HG03521 (cell line): Measurements from ENCODE around the gene ECT2.
A peak's percentile ranks its signal among the peaks of the same experiment; 100 is the strongest.
"Not testable (repeated sequence)": the region's sequence is repeated elsewhere in the genome, so short reads cannot be mapped to it uniquely, and the experiment has no call there.

Source experiments
- ATAC-seq: cut with Tn5 transposase; IDR thresholded peaks from one replicate; pipeline ENCODE4 v1.9.1; 2021; ENCODE audit warnings: mild to moderate bottlenecking, moderate library complexity; ENCODE audit not compliant: unreplicated experiment

The ECT2 gene

DNA sequence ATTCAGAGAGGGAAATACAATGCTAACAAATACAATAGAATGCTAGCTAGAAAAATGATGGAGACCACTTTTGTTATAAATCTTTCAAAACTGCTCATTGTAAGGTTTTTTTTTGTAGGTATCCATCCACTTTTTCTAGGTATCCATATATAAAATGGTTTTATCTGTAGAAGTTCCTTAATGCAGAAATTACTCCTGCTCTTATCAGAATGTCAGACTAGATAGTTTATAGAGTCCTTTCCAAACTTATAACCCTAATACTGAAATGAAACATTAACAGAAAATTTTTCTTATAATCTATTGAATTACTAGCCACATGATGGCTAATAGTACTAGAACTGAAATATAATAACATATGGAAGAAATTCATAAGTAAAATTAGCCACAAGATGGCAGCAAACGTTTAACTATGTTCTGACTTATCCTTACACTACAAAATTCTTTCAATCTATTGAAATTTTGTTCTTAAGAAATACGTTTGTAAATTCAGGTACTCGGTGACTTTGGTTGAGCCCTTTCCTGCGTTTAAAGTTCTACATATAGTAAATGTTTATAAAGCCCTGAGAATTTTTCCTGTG lies 58.5 kb downstream of the ECT2 start:
- ATAC-seq = no peak

DNA sequence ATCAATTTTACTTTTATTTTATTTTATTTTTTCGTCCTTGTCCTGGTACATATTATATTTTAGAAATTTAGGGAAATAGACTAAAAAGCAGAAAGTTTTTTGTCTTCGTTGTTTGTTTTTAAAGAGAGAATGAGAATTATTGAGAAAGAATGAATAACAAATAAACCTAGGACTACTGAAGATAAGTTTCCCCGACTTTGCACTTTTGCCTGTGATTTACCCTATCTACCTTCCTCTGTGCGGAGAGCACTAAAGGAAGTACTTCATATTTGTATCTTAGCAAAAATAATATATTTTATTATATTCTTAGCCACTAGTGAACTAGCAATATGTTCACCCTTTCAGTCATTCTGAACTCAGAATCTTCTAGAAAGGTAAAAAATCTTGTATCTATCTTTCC lies 60.6 kb downstream of the ECT2 start:
- ATAC-seq = no peak

- no peak for ATAC-seq
These were observed 62.9 kb downstream of the ECT2 start for GRCh38 chr3:172813462-172813861.

GRCh38 chr3:172814738-172815137 lies 64.2 kb downstream of the ECT2 start:
- ATAC-seq = no peak

DNA sequence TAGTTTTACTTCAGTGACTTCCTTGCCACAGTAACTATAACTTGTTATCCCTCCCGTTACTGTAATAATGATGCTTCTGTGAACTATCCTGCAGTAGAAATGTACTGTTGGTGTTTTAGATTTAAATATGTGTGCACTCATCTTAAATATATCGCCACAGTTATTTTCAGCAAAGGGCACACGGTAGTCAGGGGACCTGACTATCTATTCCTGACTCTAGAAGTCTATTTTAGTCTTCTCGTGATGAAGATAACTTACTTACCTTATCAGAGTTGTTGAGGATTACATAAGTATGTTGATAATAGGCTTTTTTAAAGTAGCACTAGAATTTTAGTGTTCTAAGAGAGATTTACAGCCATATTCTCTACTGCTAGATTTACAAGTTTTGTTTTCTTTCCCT lies 65.3 kb downstream of the ECT2 start:
- no peak for ATAC-seq

DNA sequence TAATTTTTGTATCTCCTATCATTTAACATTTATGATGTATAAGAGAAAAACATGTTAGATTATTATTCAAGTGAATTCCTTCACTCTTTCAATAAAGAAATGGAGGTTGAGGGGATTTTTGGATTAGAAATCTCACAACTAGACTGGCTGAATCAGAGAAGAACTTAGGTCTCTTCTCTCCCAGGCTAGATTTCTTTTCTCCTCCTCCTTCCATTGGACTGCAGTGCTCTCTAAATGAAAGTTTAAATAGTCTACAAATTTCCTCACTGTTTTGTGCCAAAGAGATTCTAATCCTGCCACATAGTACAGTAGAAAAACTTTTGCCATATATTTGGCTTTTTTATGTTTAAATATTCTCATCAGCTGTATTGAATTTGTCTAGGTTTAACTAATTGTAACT lies 65.8 kb downstream of the ECT2 start:
- no peak for ATAC-seq

DNA sequence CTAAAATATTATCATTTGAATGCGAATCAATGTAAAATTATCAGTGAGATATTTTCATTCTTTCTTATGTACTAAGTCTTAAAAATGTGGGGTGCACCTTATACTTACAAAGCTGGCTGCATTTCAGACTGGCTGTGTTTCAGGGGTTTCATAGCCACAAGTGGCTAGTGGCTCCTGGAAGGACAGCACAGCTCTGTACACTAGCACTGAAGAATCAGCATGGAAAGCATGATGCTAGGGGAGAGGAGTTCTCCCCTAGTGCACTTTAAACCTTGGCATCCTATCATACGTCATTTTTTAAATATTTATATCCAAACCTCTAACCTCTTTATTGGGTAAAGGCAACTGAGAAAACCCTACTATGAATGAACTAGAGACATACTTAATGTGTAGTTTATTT lies 66.4 kb downstream of the ECT2 start:
- no peak for ATAC-seq

DNA sequence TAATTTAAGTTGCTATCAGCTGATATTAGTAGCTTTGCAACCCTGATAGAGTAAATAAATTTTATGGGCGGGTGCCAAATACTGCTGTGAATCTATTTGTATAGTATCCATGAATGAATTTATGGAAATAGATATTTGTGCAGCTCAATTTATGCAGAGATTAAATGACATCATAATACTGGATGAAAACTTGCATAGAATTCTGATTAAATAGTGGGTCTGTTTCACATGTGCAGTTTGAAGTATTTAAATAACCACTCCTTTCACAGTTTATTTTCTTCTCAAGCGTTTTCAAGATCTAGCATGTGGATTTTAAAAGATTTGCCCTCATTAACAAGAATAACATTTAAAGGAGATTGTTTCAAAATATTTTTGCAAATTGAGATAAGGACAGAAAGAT lies 70.0 kb downstream of the ECT2 start:
- ATAC-seq = no peak

DNA sequence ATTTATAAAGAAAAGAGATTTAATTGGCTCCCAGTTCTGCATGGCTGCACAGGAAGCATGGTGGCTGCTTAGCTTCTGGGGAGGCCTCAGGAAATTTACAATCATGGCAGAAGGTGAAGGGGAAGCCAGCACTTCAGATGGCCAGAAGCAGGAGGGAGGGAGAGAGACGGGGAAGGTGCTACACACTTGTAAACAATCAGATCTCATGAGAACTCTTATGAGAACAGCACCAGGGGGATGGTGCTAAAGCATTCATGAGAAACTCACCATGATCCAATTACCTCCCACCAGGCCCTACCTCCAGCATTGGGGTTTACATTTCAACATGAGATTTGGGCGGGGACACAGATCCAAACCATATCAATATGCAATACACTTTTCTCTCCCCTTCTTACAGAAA lies 73.7 kb downstream of the ECT2 start:
- ATAC-seq = no peak

- not testable (repeated sequence) for ATAC-seq
These were observed 76.7 kb downstream of the ECT2 start for GRCh38 chr3:172827231-172827630.

- no peak for ATAC-seq
These were observed 82.5 kb downstream of the ECT2 start for GRCh38 chr3:172832983-172833382.

DNA sequence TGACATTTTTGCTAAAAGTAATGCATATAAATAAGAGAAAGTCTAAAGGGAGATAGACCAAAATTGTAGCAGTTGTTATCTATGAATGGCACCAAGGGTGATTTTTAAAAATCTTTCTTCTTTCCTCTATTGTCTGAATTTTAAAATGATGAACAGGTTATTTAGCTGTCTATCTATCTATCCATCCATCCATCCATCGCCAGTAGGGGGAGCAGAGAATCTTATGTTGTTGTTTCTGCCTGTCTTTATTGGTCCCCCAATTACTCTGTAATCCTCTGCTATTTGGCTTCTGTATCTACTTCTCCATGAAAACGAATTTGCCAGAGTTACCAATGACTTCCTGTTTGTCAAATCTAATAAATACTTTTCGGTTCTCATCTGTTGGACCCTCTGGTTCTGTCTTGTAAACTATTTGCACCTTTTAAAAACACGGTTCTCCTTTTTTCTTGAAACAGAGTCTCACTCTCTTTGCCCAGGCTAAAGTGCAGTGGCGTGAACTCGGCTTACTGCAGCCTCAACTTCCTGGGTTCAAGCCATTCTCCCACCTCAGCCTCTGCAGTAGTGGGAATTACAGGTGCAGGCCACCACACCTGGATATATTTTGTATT lies 86.0 kb downstream of the ECT2 start:
- no peak for ATAC-seq

DNA sequence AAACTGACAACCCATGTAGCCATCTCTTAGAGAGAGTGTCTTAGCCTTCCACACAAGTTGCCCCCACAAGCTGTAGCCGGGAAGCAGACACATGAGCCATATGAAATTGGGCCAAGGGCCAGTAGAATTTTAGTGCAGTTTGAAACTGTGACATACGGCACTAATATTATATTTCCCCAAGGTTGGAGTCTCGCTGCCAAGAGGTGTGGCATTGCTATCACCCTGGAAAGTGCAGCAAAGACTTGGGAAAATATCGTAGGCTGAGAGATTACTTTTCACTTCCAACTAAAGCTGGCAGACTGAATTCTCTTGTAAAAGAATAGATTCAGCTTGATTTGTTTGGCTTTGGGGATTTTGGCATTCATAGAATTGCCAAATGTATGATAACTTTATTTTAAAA lies 89.2 kb downstream of the ECT2 start:
- no peak for ATAC-seq

DNA sequence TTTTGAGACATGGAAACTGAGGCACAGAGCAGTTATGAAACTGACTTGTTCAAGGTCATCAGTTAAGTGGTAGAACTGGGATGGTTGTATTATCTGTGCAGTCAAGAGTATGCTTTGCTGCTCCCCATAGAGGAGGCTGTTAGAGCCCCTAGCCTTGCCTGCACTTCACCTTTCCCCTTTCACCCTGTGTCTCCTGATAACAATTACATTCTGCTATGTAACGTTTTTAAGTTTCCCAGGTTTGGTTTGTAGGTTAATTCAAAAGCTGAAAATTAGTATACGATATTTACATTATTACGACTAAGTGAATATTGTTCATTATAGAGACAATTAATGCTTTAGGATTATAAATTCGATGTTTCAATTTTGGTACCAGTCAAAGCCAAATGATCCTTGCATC lies 89.9 kb downstream of the ECT2 start:
- ATAC-seq = no peak

DNA sequence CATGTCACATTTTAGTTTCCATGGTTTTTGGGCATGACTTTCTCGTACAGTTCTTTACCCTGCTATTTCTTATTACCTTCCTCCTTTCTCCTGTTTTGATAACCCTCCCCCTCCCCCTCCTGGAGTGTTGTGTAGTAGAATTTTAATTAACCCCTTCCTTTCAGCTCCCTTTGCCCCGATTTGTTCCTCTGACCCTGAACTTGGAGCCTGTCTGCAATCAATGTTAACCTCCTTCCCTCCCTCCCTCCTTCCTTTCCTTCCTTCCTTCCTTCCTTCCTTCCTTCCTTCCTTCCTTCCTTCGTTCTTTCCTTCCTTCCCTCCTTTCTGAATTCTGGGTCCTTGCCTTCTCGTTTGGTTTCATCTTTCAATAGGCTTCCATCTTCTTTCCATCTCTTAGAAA lies 90.4 kb downstream of the ECT2 start:
- no peak for ATAC-seq

DNA sequence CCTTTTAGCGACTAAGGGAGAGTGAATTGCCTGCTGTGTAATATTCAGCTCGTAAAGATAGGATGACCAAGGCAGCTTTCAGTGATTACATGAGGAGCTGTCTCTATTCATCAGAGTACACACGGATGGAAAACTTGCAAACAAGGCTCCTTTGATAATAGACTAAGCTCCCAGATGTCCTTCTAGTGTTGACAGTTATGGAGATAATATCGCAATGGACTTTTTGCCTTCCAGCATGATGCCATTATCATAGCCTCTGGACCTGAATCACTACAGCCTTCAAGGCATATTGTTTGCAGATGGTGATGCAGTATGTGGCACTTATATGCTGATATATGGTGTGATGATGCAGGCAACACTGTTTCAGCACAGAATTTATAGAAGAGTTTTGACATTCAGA lies 93.9 kb downstream of the ECT2 start:
- ATAC-seq = no peak

- peak; percentile 50 for ATAC-seq
These were observed 95.6 kb downstream of the ECT2 start for GRCh38 chr3:172846103-172846561.

- ATAC-seq = no peak
These were observed 96.2 kb downstream of the ECT2 start for GRCh38 chr3:172846706-172847105.

DNA sequence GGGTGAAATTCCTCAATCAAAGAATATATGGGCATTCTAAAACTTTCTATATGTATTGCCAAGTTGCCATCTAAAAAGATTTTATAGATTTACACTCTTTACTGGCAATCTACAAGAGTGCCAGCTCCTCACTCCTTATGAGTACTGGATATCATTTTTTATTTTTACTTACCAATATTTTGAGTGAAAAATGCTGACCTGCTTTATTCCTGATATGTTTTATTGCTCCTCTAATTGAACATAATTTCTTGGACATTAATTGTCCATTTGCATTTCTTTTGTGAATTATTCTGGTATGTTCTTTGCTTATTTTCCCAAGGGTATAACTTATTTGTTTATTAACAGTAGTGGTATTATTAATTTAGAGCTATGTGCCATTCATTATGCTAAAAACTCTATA lies 96.8 kb downstream of the ECT2 start:
- ATAC-seq = no peak

DNA sequence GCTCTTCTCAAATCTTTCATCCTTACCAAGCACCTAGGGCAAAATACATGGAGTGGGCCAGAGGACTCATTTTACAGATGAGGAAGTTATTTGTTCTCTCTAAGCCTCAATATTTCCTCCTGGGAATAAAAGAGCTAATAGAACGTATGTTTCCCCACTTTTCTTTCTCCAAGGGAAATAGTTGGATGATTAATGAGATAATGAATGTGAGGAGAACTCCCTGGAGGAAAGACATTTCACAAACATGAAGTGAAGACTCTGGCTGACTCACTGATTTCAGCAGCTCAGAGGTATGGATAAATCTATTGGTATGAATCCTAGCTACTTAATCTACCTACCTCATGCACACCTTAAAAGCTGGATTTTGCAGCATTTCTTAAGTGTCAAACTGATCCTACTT lies 98.4 kb downstream of the ECT2 start:
- no peak for ATAC-seq

DNA sequence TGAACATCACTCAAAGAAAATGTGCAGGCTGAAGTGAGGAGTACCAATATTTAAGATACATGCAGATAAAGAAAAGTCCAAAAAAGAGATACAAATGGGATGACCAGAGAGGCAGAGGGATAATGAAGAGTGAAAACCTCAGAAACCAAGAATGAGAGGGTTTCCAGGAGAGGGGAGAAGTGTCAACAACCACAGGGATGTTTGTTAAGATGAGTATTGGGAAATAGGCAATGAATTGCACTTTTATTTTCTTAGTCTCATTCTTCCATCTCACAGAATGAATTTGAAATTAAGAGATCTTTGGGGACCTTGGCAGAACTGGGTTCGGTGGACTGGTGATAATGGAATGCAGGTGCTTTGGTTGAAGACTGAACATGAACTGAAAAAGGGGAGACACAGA lies 102.5 kb downstream of the ECT2 start:
- ATAC-seq = no peak

DNA sequence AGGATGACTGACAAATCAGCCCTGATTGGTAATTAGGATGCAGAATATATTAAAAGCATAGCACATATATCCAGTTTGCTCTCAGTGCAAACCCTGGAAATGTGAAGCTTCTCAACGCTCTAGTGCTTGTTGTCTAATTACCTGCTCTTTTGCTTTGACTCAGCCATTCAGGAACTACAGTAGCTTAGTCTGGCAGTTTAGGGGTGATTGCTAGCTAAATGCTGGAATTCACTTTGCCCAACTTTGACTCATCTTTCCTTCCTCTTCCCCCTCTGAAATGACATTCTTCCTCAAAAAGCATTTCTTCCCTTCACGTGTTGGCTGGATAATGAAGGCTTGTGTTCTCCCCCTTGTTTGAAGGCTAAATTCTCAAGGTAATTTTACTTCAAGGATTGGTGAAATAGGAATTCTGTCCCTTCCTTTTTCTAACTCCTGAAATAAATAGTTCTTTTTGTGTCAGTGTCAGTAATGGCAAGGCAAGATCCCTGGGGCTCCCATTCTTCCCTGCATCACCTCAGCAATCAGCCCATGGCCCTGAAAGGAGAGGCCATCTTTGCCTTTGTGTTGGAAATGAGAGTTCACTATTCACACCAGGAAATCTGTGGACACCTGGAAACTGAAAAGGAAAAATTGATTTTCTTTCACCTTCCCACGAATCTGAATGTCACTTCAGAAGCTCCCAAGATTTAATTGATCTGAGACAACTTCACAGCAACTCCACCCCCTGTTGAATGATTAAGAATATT lies 103.6 kb downstream of the ECT2 start:
- no peak for ATAC-seq
